ENCODE data around the gene INTS1. TPM values are rescaled to one million over a fixed set of nuclear protein-coding genes. Genes with fewer than 3 reads are reported as not detected.

INTS1 gene
- total RNA-seq, 2 donors from 2014 or later: 79.0 to 153 TPM

DNA sequence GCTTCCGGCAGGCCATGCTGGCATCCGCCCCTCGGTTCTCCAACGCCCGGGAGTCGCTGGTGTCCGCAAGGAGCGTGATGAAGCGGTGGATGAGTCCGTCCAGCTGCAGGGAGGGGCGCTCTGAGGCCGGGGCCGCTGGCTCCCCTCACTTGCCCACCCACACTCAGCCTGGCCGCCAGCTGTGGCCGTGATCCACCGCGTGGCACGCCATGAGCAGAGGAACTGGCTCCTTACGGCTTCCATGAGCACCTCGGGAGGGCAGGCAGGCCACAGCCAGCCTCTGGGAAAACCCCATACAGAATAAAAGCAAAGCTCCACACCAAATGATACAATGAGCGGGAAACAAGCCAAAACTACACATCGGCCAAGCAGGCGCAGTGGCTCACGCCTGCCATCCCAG, 29.5 kb downstream of the INTS1 start:
- H3K27me3 Mint-ChIP-seq: no peaks in the 10 kb centered on the region
- no peak overlapping the region for H3K4me3 Mint-ChIP-seq
- H3K9me3 Mint-ChIP-seq: no peaks in the 10 kb centered on the region
- ATAC-seq (no peak), DNase-seq (ENCODE audit: low spot score) (no peak)
- no peaks in the 10 kb centered on the region for H3K36me3 Mint-ChIP-seq
- no peaks in the 10 kb centered on the region for H3K4me1 Mint-ChIP-seq (ENCODE audit: low read depth in 2 of 2)
- H3K27ac Mint-ChIP-seq: no peak overlapping the region

DNA sequence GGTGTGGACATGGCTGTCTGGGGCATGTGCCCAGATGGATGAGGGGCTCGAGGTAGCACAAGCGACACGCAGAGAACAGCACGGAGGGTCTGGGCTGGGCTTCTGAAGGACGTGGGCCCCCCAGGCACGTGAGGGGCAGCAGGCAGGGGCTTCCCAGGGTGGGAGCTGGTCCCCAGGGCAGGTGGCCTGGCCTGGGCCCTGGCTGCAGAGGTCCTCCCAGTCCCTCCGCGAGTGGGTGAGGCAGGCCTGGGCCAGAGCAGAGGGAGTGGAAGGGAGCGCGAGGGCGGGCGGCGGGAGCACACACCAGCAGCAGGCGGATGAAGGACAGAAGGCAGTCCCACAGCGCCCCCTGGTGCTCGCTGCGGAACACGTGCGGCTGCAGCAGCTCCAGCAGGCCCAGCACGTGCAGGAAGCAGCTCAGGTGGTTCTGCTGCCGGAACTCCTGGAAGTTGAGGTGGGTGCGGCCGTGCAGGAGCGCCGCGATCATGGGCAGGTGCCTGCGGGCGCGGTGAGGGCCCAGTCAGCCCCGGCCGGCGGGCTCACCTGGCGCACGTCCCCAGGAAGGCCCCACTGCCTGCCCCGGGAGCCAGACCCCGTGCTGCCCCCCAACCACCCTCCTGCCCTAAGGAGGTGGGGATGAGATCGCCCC, 30.2 kb downstream of the INTS1 start:
- H3K4me1 Mint-ChIP-seq (ENCODE audit: low read depth in 2 of 2): no peaks in the 10 kb centered on the region
- DNase-seq (ENCODE audit: low spot score) (peak; percentile 78), ATAC-seq (peak in 1 of 2 donors; percentile 59)
- no peaks in the 10 kb centered on the region for H3K9me3 Mint-ChIP-seq
- H3K27me3 Mint-ChIP-seq: no peaks in the 10 kb centered on the region
- H3K27ac Mint-ChIP-seq: no peak overlapping the region
- no peaks in the 10 kb centered on the region for H3K36me3 Mint-ChIP-seq
- no peak overlapping the region for H3K4me3 Mint-ChIP-seq

GRCh38 chr7:1470901-1471300, 33.3 kb downstream of the INTS1 start:
- ATAC-seq (no peak), DNase-seq (ENCODE audit: low spot score) (no peak)
- Mint-ChIP-seq H3K27me3 (no peaks in the 10 kb centered on the region), H3K4me3 (no peak overlapping the region), H3K27ac (no peak overlapping the region), H3K36me3 (no peaks in the 10 kb centered on the region), H3K4me1 (ENCODE audit: low read depth in 2 of 2) (no peaks in the 10 kb centered on the region), H3K9me3 (no peaks in the 10 kb centered on the region)

GRCh38 chr7:1468643-1469298, 35.4 kb downstream of the INTS1 start:
- ATAC-seq (no peak), DNase-seq (ENCODE audit: low spot score) (no peak)
- Mint-ChIP-seq H3K27ac (no peak overlapping the region), H3K27me3 (no peaks in the 10 kb centered on the region), H3K4me3 (no peak overlapping the region), H3K9me3 (no peaks in the 10 kb centered on the region), H3K36me3 (no peaks in the 10 kb centered on the region), H3K4me1 (ENCODE audit: low read depth in 2 of 2) (no peaks in the 10 kb centered on the region)

DNA sequence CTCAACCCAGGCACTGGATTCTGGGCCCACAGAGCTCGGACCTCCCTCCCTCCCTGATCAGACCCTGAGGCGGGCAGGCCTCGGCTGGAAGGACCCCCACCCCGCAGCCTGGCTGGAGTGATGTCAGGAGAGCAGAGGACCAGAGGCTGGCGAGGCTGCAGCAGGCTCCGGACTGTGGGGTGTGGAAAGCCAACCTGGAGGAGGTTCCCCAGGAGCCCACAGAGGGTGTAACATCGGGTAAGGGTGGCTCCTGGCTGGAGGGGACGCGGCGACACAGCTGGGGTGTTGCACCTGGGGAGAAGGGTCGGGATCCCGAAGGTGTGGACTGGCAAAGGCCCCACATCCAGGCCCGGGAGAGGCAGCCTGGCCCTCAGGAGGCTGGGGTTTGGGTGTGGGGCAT, 36.0 kb downstream of the INTS1 start:
- Mint-ChIP-seq H3K36me3 (no peaks in the 10 kb centered on the region), H3K4me1 (ENCODE audit: low read depth in 2 of 2) (no peaks in the 10 kb centered on the region), H3K27ac (no peak overlapping the region), H3K4me3 (no peak overlapping the region), H3K27me3 (no peaks in the 10 kb centered on the region), H3K9me3 (no peaks in the 10 kb centered on the region)
- no peak for ATAC-seq
- no peak for DNase-seq (ENCODE audit: low spot score)

DNA sequence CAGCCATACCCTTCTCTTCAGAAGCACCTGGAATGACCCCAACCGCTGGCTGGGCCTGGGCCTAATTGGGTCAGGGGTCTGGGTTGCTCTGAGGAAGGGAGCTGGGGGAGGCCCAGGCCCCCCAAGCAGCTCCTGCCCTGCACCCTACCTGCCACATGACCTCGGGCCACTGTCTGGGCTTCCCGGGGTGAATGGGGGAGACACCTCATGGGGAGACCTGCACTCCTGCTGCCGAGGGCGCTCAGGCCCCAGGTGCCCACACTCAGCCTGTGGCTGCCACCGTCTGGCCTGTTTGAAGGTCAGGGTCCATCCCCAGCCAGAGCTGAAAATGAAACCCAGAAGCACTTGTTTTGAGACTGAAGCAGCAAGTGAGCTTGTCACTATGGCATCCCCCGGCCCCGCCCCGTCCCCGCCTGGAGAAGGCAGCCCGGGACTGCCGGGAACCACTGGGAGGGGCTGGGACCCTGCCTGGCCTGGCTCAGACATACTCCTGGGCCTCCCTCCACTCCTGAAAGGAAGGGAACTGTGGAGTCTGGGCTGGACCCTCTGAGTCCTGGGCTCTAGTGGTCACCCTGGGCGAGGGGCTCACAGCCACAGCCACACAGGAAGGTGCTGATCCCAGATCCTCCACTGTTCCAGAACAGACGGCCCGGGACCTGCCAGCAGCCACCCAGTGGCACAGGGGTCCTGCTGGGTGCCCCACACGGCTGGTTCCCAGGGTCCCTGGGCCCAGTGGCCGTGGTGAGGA, 37.5 kb downstream of the INTS1 start:
- DNase-seq (ENCODE audit: low spot score) (no peak), ATAC-seq (no peak)

DNA sequence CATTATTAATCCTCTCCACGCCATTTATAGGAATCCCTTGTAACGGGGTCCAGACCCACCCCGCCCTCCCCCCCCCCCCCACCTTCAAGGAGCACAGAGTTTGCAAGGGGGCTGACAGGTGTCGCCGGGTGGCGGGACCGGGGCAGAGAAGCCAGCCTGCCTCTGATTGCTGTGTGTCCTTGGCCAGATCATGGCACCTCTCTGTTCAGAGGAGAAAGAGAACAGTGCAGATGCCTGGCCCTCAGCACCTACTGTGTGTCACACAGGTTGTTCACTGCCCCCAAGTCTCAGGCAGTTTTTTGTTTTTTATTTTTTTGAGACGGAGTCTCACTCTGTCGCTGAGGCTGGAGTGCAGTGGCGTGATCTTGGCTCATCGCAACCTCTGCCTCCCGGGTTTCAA, 39.5 kb downstream of the INTS1 start:
- Mint-ChIP-seq H3K27ac (no peak overlapping the region), H3K4me3 (no peak overlapping the region), H3K4me1 (ENCODE audit: low read depth in 2 of 2) (peaks cover 4 to 10% of the 10 kb centered on the region in 2 donors), H3K9me3 (no peaks in the 10 kb centered on the region), H3K36me3 (no peaks in the 10 kb centered on the region), H3K27me3 (no peaks in the 10 kb centered on the region)
- ATAC-seq: no peak
- DNase-seq (ENCODE audit: low spot score): no peak

More for the DNA sequence above, 37.5 kb downstream of the INTS1 start:
- Mint-ChIP-seq H3K4me1 (ENCODE audit: low read depth in 2 of 2) (peaks cover 0 to 5% of the 10 kb centered on the region in 2 donors), H3K27me3 (no peaks in the 10 kb centered on the region), H3K9me3 (no peaks in the 10 kb centered on the region), H3K27ac (no peak overlapping the region), H3K36me3 (no peaks in the 10 kb centered on the region), H3K4me3 (no peak overlapping the region)

GRCh38 chr7:1463676-1464223, 40.4 kb downstream of the INTS1 start:
- Mint-ChIP-seq H3K27ac (no peak overlapping the region), H3K4me1 (ENCODE audit: low read depth in 2 of 2) (peaks cover 4 to 10% of the 10 kb centered on the region in 2 donors), H3K27me3 (no peaks in the 10 kb centered on the region), H3K36me3 (no peaks in the 10 kb centered on the region), H3K4me3 (no peak overlapping the region), H3K9me3 (no peaks in the 10 kb centered on the region)
- DNase-seq (ENCODE audit: low spot score) (no peak), ATAC-seq (no peak)

- H3K27me3 Mint-ChIP-seq: no peaks in the 10 kb centered on the region
- ATAC-seq (no peak), DNase-seq (ENCODE audit: low spot score) (no peak)
- no peaks in the 10 kb centered on the region for H3K36me3 Mint-ChIP-seq
- peaks cover 4 to 13% of the 10 kb centered on the region in 2 donors for H3K4me1 Mint-ChIP-seq (ENCODE audit: low read depth in 2 of 2)
- no peaks in the 10 kb centered on the region for H3K9me3 Mint-ChIP-seq
- peak overlapping the region in 1 of 2 donors; percentile 46 for H3K27ac Mint-ChIP-seq
- H3K4me3 Mint-ChIP-seq: no peak overlapping the region
Measured at GRCh38 chr7:1461646-1462375, 42.4 kb downstream of the INTS1 start.

- Mint-ChIP-seq H3K36me3 (no peaks in the 10 kb centered on the region), H3K27me3 (no peaks in the 10 kb centered on the region), H3K4me3 (peak overlapping the region; percentile 58), H3K9me3 (no peaks in the 10 kb centered on the region), H3K4me1 (ENCODE audit: low read depth in 2 of 2) (peaks cover 4 to 13% of the 10 kb centered on the region in 2 donors), H3K27ac (peak overlapping the region in 1 of 2 donors; percentile 72)
- ATAC-seq (no peak), DNase-seq (ENCODE audit: low spot score) (no peak)
Measured at GRCh38 chr7:1460821-1461645, 43.2 kb downstream of the INTS1 start.

DNA sequence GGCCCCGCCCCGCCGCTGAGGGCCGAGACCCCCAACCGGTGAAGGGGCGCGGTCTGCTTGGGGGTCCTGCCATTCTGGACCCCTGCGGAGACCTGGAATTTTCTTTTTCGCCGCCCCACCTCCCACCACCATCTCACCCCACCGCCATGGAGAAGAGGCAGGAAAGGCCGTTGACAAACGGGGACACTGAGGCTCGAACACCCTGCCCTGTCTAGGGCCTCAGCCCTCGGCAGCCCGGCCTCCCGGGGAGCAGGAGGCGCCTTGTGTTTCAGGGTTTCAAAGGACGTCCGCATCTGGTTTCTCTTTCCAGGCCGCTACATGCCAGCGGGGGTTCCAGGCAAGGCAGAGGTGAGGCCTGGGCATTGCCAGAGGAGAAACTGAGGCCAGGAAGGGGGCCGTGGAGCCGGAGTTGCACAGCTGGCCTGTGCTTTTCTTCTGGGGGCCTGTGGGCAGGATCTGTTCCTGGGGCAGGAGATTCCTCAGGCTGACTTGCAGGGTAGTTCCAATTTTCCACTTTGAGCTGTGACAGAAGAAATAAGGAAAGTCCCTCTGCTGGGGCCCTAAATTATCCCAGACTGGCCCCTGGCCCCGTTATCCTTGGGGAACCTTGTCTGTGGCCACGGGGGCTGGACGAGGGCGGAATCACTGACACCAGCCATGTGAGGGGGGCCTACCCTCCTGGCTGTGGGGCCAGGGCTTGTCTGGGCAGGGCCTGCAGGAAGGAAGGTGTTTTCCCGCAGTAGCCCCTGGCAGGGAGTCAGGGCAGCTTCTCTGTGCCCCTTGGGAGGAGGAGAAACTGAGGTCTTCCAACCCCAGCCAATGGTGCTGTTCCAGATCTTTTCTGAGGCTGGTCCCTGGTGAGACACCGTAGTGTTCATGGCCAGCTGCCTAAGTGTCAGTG, 44.0 kb downstream of the INTS1 start:
- Mint-ChIP-seq H3K4me3 (peak overlapping the region; percentile 58), H3K36me3 (no peaks in the 10 kb centered on the region), H3K27ac (peak overlapping the region in 1 of 2 donors; percentile 72), H3K9me3 (no peaks in the 10 kb centered on the region), H3K27me3 (no peaks in the 10 kb centered on the region), H3K4me1 (ENCODE audit: low read depth in 2 of 2) (peaks cover 4 to 13% of the 10 kb centered on the region in 2 donors)
- no peak for DNase-seq (ENCODE audit: low spot score)
- no peak for ATAC-seq

DNA sequence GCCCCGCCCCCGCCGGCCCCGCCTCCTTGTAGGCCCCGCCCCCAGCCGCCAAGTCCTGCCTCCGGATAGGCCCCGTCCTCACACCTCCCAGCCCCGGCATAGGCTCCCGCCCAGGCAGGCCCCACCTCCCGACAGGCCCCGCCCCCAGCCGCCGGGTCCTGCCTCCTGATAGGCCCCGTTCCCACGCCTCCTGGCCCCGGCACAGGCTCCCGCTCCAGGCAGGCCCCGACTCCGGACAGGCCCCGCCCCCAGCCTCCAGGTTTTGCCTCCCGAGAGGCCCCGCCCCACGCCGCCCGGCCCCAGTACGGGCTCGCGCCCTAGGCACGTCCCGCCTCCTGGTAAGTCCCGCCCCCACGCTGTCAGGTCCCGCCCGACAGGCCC, 44.7 kb downstream of the INTS1 start:
- H3K4me3 Mint-ChIP-seq: peak overlapping the region; percentile 49
- no peak overlapping the region for H3K27ac Mint-ChIP-seq
- no peaks in the 10 kb centered on the region for H3K27me3 Mint-ChIP-seq
- no peaks in the 10 kb centered on the region for H3K9me3 Mint-ChIP-seq
- peaks cover 4 to 13% of the 10 kb centered on the region in 2 donors for H3K4me1 Mint-ChIP-seq (ENCODE audit: low read depth in 2 of 2)
- ATAC-seq: peak; percentile 97 to 98
- peak; percentile 99 for DNase-seq (ENCODE audit: low spot score)
- H3K36me3 Mint-ChIP-seq: no peaks in the 10 kb centered on the region

All from natural killer cell treated with Interleukin-12 subunit alpha and Interleukin-12 subunit beta and Interleukin-15 and Interleukin-18, amount 100 ng/mL, for 72 hours (primary cell).